Central memory CD8-positive, alpha-beta T cell (primary cell): ENCODE results near the gene TGM3.

Experiments
- ATAC-seq: fragments of 150-1000 bp; cut with Tn5 transposase; replicated peaks from 2 replicates; pipeline ENCODE4 v1.10.0; 2022; ENCODE audit warnings: mild to moderate bottlenecking, moderate FRiP score, moderate number of reproducible peaks; ENCODE audit not compliant: poor library complexity, severe bottlenecking; ENCODE audit errors: extremely low read depth
- DNase-seq, 2 donors: peaks; one replicate each; pipeline ENCODE4 v3.0.0; 2021; ENCODE audit warnings: low spot score in 2 of 2
- H3K27ac Mint-ChIP-seq: one replicate; pipeline ENCODE4 v1.8.0; 2022; ENCODE audit warnings: low read depth, mild to moderate bottlenecking, moderate library complexity, mixed read lengths
- H3K27me3 Mint-ChIP-seq: one replicate; pipeline ENCODE4 v1.8.0; 2022; ENCODE audit warnings: mixed read lengths
- H3K36me3 Mint-ChIP-seq: one replicate; pipeline ENCODE4 v1.8.0; 2022; ENCODE audit warnings: mild to moderate bottlenecking, moderate library complexity, mixed read lengths; ENCODE audit not compliant: insufficient read depth
- H3K4me1 Mint-ChIP-seq: one replicate; pipeline ENCODE4 v1.8.0; 2022; ENCODE audit warnings: mixed read lengths
- H3K4me3 Mint-ChIP-seq: one replicate; pipeline ENCODE4 v1.8.0; 2022; ENCODE audit warnings: mild to moderate bottlenecking, moderate library complexity, mixed read lengths
- H3K9me3 Mint-ChIP-seq: one replicate; pipeline ENCODE4 v1.8.0; 2022; ENCODE audit warnings: mixed read lengths

The TGM3 gene

GRCh38 chr20:2337142-2337541 is 41.3 kb downstream of the TGM3 start:
- H3K4me3 Mint-ChIP-seq = no peak overlapping the region
- H3K27me3 Mint-ChIP-seq = peaks cover 51% of the 10 kb centered on the region
- no peak overlapping the region for H3K27ac Mint-ChIP-seq
- DNase-seq (no peak), ATAC-seq (no peak)
- H3K36me3 Mint-ChIP-seq = no peaks in the 10 kb centered on the region
- no peaks in the 10 kb centered on the region for H3K4me1 Mint-ChIP-seq
- no peaks in the 10 kb centered on the region for H3K9me3 Mint-ChIP-seq

GRCh38 chr20:2338411-2339066 is 42.7 kb downstream of the TGM3 start:
- H3K27ac Mint-ChIP-seq = no peak overlapping the region
- DNase-seq = no peak
- no peaks in the 10 kb centered on the region for H3K9me3 Mint-ChIP-seq
- ATAC-seq = no peak
- no peak overlapping the region for H3K4me3 Mint-ChIP-seq
- H3K36me3 Mint-ChIP-seq = no peaks in the 10 kb centered on the region
- no peaks in the 10 kb centered on the region for H3K4me1 Mint-ChIP-seq
- peaks cover 50% of the 10 kb centered on the region for H3K27me3 Mint-ChIP-seq

- H3K4me3 Mint-ChIP-seq = no peak overlapping the region
- ATAC-seq (no peak), DNase-seq (no peak)
- H3K9me3 Mint-ChIP-seq = no peaks in the 10 kb centered on the region
- H3K4me1 Mint-ChIP-seq = no peaks in the 10 kb centered on the region
- H3K36me3 Mint-ChIP-seq = no peaks in the 10 kb centered on the region
- peaks cover 43% of the 10 kb centered on the region for H3K27me3 Mint-ChIP-seq
- no peak overlapping the region for H3K27ac Mint-ChIP-seq
Measured at GRCh38 chr20:2340136-2340535, 44.3 kb downstream of the TGM3 start.

GRCh38 chr20:2340823-2341222 is 45.0 kb downstream of the TGM3 start:
- ATAC-seq (no peak), DNase-seq (no peak)
- H3K4me3 Mint-ChIP-seq = no peak overlapping the region
- H3K36me3 Mint-ChIP-seq = no peaks in the 10 kb centered on the region
- H3K27ac Mint-ChIP-seq = peak overlapping the region; percentile 68
- no peaks in the 10 kb centered on the region for H3K9me3 Mint-ChIP-seq
- H3K4me1 Mint-ChIP-seq = no peaks in the 10 kb centered on the region
- H3K27me3 Mint-ChIP-seq = peaks cover 43% of the 10 kb centered on the region

- Mint-ChIP-seq H3K36me3 (no peaks in the 10 kb centered on the region), H3K4me3 (no peak overlapping the region), H3K27ac (no peak overlapping the region), H3K27me3 (peaks cover 43% of the 10 kb centered on the region), H3K4me1 (no peaks in the 10 kb centered on the region), H3K9me3 (no peaks in the 10 kb centered on the region)
- DNase-seq (no peak), ATAC-seq (no peak)
Measured at GRCh38 chr20:2341336-2341735, 45.5 kb downstream of the TGM3 start.

- H3K9me3 Mint-ChIP-seq = no peaks in the 10 kb centered on the region
- no peaks in the 10 kb centered on the region for H3K36me3 Mint-ChIP-seq
- H3K4me3 Mint-ChIP-seq = no peak overlapping the region
- DNase-seq = no peak
- peaks cover 45% of the 10 kb centered on the region for H3K27me3 Mint-ChIP-seq
- no peak overlapping the region for H3K27ac Mint-ChIP-seq
- no peaks in the 10 kb centered on the region for H3K4me1 Mint-ChIP-seq
- ATAC-seq = no peak
Measured at GRCh38 chr20:2342243-2342642, 46.4 kb downstream of the TGM3 start.

- Mint-ChIP-seq H3K27me3 (peaks cover 35% of the 10 kb centered on the region), H3K9me3 (no peaks in the 10 kb centered on the region), H3K4me3 (no peak overlapping the region), H3K36me3 (no peaks in the 10 kb centered on the region), H3K27ac (no peak overlapping the region), H3K4me1 (no peaks in the 10 kb centered on the region)
- ATAC-seq = no peak
- no peak for DNase-seq
Measured at GRCh38 chr20:2346188-2346587, 50.4 kb downstream of the TGM3 start.

GRCh38 chr20:2348336-2348735 is 52.5 kb downstream of the TGM3 start:
- no peaks in the 10 kb centered on the region for H3K9me3 Mint-ChIP-seq
- no peaks in the 10 kb centered on the region for H3K36me3 Mint-ChIP-seq
- DNase-seq (no peak), ATAC-seq (no peak)
- no peak overlapping the region for H3K27ac Mint-ChIP-seq
- H3K4me3 Mint-ChIP-seq = no peak overlapping the region
- H3K4me1 Mint-ChIP-seq = peaks cover 4% of the 10 kb centered on the region
- peaks cover 23% of the 10 kb centered on the region for H3K27me3 Mint-ChIP-seq

GRCh38 chr20:2349801-2350200 is 54.0 kb downstream of the TGM3 start:
- Mint-ChIP-seq H3K4me1 (peaks cover 4% of the 10 kb centered on the region), H3K27me3 (peaks cover 37% of the 10 kb centered on the region), H3K4me3 (no peak overlapping the region), H3K9me3 (no peaks in the 10 kb centered on the region), H3K36me3 (no peaks in the 10 kb centered on the region), H3K27ac (no peak overlapping the region)
- no peak for ATAC-seq
- DNase-seq = no peak

- no peak overlapping the region for H3K4me3 Mint-ChIP-seq
- no peaks in the 10 kb centered on the region for H3K36me3 Mint-ChIP-seq
- DNase-seq (no peak), ATAC-seq (no peak)
- peaks cover 37% of the 10 kb centered on the region for H3K27me3 Mint-ChIP-seq
- no peak overlapping the region for H3K27ac Mint-ChIP-seq
- no peaks in the 10 kb centered on the region for H3K9me3 Mint-ChIP-seq
- H3K4me1 Mint-ChIP-seq = peaks cover 4% of the 10 kb centered on the region
Measured at GRCh38 chr20:2350606-2351005, 54.8 kb downstream of the TGM3 start.

GRCh38 chr20:2353231-2353630 is 57.4 kb downstream of the TGM3 start:
- DNase-seq (no peak), ATAC-seq (no peak)
- Mint-ChIP-seq H3K27ac (no peak overlapping the region), H3K9me3 (no peaks in the 10 kb centered on the region), H3K4me3 (no peak overlapping the region), H3K27me3 (peaks cover 25% of the 10 kb centered on the region), H3K4me1 (peaks cover 4% of the 10 kb centered on the region), H3K36me3 (no peaks in the 10 kb centered on the region)

- Mint-ChIP-seq H3K4me1 (no peaks in the 10 kb centered on the region), H3K9me3 (no peaks in the 10 kb centered on the region), H3K4me3 (no peak overlapping the region), H3K27me3 (peaks cover 20% of the 10 kb centered on the region), H3K27ac (no peak overlapping the region), H3K36me3 (no peaks in the 10 kb centered on the region)
- DNase-seq = no peak
- no peak for ATAC-seq
Measured at GRCh38 chr20:2357114-2357513, 61.3 kb downstream of the TGM3 start.

GRCh38 chr20:2358006-2358405 is 62.2 kb downstream of the TGM3 start:
- H3K4me3 Mint-ChIP-seq = no peak overlapping the region

More at GRCh38 chr20:2358006-2358405, 62.2 kb downstream of the TGM3 start:
- H3K36me3 Mint-ChIP-seq = no peaks in the 10 kb centered on the region
- ATAC-seq = no peak
- no peaks in the 10 kb centered on the region for H3K4me1 Mint-ChIP-seq
- no peak for DNase-seq
- H3K9me3 Mint-ChIP-seq = no peaks in the 10 kb centered on the region
- H3K27ac Mint-ChIP-seq = no peak overlapping the region
- H3K27me3 Mint-ChIP-seq = peaks cover 18% of the 10 kb centered on the region
